HG03558 (cell line): ENCODE results near the gene MED12L.

ENCODE experiments used
- ATAC-seq: cut with Tn5 transposase; IDR thresholded peaks from one replicate; pipeline ENCODE4 v1.9.1; 2021; ENCODE audit warnings: moderate number of reproducible peaks; ENCODE audit not compliant: unreplicated experiment; ENCODE audit errors: extremely low read depth

The MED12L gene

GRCh38 chr3:151204530-151205402 lies 119.3 kb downstream of the MED12L start:
- no peak for ATAC-seq

GRCh38 chr3:151205482-151205881 lies 120.0 kb downstream of the MED12L start:
- ATAC-seq, result no peak

GRCh38 chr3:151206201-151206600 lies 120.7 kb downstream of the MED12L start:
- no peak for ATAC-seq

GRCh38 chr3:151209654-151210053 lies 124.2 kb downstream of the MED12L start:
- ATAC-seq, result no peak

GRCh38 chr3:151210676-151211381 lies 125.4 kb downstream of the MED12L start:
- peak; percentile 53 for ATAC-seq

- no peak for ATAC-seq
Measured at GRCh38 chr3:151213151-151213550, 127.7 kb downstream of the MED12L start.

- no peak for ATAC-seq
Measured at GRCh38 chr3:151213881-151214280, 128.4 kb downstream of the MED12L start.

- no peak for ATAC-seq
Measured at GRCh38 chr3:151214459-151214858, 129.0 kb downstream of the MED12L start.

GRCh38 chr3:151216641-151217607 lies 131.5 kb downstream of the MED12L start:
- ATAC-seq, result no peak

GRCh38 chr3:151218136-151218535 lies 132.7 kb downstream of the MED12L start:
- ATAC-seq, result no peak

- ATAC-seq, result no peak
Measured at GRCh38 chr3:151219056-151219455, 133.6 kb downstream of the MED12L start.

- ATAC-seq, result no peak
Measured at GRCh38 chr3:151224268-151224866, 138.9 kb downstream of the MED12L start.

- no peak for ATAC-seq
Measured at GRCh38 chr3:151225040-151225975, 139.8 kb downstream of the MED12L start.

- no peak for ATAC-seq
Measured at GRCh38 chr3:151226088-151226563, 140.7 kb downstream of the MED12L start.

- ATAC-seq, result no peak
Measured at GRCh38 chr3:151226825-151227224, 141.4 kb downstream of the MED12L start.

GRCh38 chr3:151227266-151227806 lies 141.9 kb downstream of the MED12L start:
- ATAC-seq, result no peak

- ATAC-seq, result peak; percentile 70
Measured at GRCh38 chr3:151227807-151228665, 142.6 kb downstream of the MED12L start.

- no peak for ATAC-seq
Measured at GRCh38 chr3:151228666-151229040, 143.2 kb downstream of the MED12L start.
